NCI-H2227 (cell line): ENCODE data around the gene IPO5.

ENCODE experiments used
- DNase-seq: peaks from one replicate; lab custom pipeline; 2025; ENCODE audit not compliant: unreplicated experiment; lab: John Stamatoyannopoulos, UW

IPO5 gene

DNA sequence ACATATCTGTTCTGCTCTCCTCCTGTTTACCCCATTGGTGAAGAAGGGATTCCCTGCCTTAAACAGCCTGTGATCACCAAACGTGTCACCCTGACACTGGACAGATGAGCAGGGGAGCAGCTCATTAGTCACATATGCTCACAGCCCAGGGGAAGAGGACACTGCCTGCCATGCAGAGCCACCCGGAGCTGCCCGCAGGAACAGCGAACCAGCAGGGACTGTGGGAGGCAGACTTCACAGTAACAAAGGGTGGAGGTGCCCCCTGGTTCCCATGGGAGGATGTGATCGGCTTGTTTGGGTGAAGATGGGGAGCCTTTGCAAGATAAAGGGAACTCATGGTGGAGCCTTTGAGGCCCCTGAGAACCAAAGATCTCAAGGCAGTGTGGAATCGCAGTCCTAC lies 100.8 kb downstream of the IPO5 start:
- no peak for DNase-seq

DNA sequence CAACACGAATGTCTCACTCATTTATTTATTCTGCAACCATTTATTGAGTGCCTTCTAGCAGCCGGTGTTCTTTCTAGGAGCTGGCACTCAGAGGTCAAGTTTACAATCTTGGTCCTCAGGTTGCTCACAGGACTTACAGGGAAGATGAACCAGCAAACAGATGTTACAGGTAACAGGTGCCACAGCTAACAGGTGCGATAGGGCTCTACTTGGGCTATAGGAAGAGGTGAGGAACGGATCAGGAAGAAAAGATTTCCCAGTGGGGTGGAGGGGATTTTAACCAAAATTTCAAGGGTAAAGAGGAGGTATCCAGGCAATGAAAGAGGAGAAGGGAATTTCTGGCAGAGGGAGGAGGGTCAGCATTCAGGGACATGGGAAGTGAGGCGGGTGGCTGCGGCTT lies 102.1 kb downstream of the IPO5 start:
- DNase-seq, result no peak

DNA sequence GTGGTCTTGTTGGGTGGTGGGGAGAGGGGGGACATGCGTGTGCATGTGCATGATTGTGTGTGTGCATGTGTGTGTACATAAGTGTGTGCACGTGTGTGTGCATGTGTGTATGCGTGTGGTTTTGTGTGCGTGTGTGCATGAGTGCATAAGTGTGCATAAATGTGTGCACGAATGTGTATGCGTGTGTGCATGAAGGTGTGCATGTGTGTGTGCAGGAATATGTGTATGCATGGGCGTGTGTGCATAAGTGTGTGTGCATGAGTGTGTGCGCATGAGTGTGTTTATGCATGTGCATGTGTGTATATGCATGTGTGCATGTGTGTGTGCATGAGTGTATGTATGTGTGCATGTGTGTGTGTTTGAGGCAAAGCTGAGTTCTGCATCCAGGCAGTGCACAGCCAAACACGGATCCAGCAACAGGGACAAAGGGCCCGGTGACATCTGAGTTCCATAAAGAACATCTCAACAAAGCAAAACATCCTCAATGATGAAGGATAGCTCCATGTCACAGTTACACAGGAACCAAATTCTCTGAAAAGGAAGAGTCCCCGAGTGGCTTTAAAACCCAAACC lies 103.5 kb downstream of the IPO5 start:
- DNase-seq, result no peak

DNA sequence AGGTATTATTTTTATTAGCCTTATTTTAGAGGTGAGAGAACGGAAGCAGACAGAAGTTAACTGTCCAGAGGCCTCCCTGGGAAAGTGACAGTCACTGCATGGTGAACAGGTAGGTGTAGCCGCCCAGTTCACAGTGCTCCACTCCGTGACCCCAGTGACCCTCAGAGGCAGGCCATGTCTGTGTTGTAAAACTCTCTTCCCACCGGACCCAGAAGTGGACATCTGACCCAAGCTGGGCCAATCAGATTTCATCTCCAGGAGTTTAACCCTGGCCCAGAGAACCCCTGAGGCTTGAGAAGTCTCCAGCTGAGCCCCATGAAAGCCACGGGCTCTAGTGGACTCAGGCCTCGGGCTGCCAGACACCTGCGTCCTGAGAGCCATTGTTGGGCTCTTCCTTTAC lies 105.8 kb downstream of the IPO5 start:
- no peak for DNase-seq

DNA sequence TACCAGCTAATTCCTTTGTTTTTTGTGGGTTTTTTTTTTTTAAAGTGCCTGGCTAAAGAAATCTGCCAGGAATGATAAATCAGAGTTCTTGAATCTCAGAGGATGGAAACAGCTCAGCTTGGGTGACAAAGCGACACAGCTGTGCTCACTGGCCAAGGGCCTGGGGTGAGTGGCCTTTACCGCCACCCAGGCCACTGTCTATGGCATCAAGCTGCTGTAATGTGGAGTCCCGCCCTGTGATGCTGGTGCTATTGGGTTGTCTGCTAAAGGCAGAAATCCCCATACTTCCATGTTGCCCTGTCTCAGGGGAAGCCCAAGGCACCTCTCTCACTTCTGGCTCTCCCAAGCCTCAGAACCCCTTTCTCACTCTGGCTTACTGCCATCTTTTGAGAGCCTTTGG lies 106.8 kb downstream of the IPO5 start:
- no peak for DNase-seq

DNA sequence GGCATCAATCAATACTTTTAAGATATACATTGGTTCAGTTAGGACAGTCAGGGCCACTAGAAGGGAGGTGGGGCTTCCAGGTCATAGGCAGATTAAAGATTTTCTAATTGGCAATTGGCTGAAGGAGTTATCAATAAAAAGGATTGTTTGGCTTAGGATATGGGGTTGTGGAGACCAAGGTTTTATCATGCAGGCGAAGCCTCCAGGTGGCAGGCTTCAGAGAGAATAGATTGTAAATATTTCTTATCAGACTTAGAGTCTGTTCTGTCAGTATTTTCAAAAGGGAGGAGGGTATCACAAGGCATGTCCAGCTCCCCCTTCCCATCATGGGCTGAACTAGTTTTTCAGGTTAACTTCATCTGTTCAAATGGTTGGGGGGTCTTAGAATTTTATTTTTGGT lies 112.0 kb downstream of the IPO5 start:
- no peak for DNase-seq

DNA sequence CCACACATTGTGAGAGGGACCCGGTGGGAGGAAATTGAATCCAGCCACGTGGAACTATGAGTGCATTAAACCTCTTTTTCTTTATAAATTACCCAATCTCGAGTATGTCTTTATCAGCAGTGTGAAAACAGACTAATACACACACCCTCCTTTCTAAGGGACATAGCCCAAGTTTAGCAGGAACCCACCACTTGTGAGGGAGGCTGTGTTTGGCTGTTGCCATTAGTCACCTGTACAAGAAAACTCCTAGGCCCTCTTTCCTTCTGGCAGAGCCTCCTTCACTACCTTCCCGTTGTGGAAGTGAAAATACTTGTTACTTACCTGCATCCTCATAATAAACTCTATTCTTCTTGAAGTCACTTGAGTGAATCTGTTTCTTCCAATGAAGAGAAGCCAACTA lies 113.2 kb downstream of the IPO5 start:
- DNase-seq, result no peak

DNA sequence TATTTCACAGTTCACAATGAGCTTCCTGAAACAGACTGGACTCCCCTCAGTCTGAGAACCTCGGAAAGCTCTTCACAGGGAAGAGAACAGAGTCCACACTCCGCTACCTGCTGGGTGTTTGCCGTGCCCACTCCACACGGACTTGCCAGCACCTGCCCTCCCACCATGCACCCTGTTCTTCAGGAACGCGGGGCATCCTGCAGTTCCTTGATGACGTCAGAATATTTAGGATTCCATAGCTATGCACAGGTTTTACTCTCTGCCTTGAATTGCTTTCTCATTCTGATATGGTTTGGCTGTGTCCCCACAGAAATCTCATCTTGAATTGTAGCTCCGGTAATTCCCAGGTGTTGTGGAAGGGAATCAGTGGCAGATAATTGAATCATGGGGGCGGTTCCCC lies 115.0 kb downstream of the IPO5 start:
- peak; percentile 65 for DNase-seq

DNA sequence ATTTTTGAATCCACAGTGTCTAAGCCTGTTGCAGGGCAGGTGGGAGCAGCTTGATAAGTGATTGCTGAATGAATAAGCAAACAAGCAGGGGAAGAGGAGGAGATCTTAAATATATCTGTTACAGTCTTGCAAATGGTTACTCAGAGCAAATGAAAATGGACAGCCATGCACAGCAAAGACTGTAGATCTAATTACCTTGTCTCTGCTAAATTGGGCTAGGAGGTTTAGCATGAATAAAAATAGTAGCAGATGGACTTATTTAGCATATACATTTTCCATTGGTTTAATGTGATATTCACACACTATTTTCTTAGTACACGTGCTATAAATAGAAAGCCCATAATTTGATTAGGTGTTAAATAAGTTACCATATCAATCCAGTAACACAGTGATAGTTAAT lies 116.5 kb downstream of the IPO5 start:
- no peak for DNase-seq

DNA sequence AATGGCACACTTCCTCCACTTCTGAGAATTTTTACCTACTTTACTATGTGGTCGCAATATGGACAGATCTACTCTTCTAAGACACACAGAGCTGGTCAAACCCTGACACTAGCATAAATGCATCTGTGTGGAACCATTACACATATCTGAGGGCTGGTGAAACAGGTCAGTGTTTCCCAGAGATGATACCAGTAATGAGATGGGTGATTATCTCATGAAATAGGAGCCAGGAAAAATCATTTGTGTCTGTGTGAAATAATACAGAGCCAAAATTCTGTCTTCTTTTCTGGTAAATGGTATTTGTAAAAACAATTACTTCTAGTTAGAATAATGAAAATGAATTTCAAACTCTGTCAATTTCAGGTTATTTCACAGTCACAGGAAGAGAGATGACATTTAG lies 117.8 kb downstream of the IPO5 start:
- no peak for DNase-seq

DNA sequence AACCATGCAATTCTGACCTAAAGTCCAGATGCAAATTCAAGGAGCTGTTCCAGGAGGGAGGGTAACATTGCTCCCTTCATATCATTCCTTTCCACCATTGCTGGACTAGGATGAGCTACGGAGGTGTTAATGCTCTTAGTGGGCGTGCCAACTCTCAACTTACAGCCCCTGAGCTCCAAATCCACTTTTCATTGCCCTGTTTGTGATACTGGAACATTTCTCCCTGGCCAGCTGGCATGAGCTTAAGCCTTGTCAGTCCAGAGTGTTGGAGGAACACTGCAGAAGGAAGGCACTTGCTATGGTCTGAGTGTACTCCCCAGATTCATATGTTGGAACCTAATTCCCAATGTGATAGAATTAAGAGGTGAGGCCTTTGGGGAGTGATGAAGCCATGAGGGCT lies 119.0 kb downstream of the IPO5 start:
- no peak for DNase-seq
